ENCODE results near the gene NPAS2.

The NPAS2 gene

DNA sequence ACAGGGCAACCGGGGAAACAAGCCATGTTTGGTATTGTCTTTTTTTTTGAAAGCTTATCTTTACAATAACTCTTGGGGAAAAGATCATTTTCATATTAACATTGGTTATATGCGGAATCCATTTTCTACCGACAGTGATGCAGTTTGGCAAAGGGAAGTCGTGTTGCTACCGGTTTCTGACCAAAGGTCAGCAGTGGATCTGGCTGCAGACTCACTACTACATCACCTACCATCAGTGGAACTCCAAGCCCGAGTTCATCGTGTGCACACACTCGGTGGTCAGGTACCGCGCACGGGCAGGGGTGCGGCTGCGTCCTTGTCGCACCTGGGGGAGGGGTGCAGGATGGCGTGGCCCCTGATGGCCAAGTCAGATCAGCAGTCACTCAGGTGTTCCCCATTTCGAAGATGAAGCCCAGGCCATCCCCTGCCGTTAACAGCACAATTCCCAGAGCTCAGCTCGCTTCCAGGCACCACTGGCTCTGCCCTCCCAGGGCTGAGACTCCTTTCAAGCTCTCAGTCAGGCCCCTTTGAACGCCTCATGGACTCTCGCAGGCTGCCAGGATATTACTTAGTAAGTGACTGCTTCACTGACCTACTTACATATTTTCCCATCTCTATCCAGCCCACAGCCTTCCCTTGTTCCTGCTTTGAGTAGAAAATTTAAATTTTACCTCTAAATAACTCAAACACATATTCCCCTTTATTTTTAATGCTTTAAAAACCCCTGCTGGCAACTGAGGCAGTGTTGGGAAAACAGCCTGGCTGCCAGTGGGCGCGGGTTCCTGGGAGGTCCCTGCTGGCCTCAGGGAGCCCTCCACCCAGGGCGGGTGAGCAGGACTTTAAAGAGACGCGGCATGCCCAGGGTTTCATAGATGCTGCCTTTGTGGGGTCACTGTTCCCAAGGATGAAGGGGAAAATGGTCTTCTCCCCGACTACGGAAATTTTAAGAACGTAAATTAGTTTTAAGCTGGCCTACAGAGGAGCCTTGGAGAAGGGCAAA is 148.5 kb downstream of the NPAS2 start:
- DNase-seq (ENCODE audit: low read depth in 3 of 3), result no peak

DNA sequence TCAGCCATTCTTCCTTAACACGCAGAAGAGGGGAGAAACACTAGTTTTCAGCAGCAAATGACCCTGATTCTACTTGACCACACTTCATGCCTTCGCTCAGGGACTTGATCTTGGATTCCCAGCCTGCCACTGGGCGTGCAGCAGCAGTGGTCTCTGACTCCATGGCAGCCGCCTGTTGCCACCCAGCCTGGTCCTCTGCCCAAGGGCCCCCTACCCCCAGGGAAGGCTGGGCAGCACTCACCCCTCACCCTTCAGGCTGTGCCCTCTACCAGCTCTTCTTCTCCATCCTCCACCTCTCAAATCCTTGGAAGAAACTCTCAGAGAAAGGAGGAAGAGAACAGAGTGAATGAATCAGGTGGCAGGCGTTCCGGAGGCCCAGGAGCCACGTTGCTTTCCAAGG is 150.1 kb downstream of the NPAS2 start:
- no peak for DNase-seq (ENCODE audit: low read depth in 3 of 3)

DNA sequence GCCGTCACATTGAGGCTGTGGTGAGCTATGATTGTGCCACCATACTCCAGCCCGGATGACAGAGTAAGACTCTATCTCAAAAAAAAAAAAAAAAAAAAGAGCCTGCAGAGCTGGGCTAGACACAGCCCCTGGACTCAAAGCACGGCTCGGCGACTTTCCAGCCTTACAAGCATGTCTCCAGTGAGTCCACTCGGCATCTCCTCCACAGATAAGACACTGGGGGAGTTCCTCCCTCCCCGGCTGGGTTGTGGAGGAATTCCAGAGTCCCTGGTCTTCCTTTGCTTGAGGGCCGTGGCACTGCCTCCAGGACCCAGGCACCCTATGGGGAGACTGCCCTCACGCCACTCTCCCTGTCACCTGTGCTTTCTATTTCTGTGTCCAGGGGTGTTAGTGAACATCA is 151.3 kb downstream of the NPAS2 start:
- no peak for DNase-seq (ENCODE audit: low read depth in 3 of 3)

DNA sequence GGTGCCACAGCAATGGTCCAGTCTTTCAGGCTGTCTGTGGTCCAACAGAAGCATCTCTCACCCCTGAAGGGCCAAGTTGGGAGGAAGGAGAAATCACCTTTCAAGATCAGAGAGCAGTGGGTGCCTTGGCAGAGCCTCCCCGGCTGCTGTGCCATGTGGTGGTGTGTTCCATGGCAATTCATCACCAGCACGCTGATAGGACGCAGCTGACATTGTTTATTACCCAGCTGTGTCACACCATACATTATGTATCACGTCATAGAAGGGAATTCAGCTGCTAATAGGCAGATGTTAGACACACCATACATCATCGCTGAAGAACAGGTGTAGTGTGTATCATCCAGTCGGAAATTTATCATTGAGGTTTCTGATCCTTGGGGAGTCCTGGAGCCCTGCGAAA is 152.5 kb downstream of the NPAS2 start:
- no peak for DNase-seq (ENCODE audit: low read depth in 3 of 3)

DNA sequence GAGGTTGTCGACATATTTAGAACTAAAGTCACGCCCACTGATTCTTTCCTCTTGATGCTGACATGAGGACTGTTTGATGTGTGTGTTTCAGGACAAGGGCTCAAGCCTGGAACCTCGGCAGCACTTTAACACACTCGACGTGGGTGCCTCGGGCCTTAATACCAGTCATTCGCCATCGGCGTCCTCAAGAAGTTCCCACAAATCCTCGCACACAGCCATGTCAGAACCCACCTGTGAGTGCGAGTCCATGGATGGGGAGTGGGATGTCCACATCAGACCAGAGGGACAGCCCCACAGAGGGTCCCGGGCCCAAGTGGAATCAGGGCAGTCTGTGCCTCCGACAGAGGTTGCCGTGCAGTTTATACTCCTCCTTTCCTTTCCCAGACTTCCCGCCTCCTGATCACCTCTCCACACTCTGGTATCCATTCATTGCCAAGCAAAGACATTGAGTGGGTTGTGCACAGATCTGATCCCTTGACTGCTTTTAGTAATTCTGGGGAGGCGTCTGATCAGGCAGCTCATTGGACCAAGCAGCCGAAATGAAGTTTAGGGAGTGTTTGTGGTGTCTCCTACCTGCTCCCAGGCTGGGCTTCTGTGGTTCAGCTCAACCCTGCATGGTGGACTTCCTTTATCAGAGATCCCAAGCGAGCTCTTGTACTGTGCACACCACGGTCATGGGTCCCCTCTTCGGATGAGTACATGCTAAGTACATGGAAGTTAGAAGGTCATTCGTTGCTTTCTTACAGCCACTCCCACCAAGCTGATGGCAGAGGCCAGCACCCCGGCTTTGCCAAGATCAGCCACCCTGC is 155.0 kb downstream of the NPAS2 start:
- DNase-seq (ENCODE audit: low read depth in 3 of 3), result no peak

DNA sequence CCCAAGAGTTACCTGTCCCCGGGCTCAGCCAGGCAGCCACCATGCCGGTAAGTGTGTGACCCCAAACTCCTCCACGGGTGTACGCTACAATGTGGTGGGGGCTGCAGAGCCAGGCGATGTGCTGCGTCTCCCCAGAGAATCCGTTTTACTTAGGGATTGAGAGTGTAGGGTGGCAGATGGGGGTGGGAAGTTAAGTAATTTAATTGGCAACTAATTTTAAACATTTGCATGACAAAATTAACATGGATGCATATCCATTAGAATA is 155.5 kb downstream of the NPAS2 start:
- no peak for DNase-seq (ENCODE audit: low read depth in 3 of 3)

DNA sequence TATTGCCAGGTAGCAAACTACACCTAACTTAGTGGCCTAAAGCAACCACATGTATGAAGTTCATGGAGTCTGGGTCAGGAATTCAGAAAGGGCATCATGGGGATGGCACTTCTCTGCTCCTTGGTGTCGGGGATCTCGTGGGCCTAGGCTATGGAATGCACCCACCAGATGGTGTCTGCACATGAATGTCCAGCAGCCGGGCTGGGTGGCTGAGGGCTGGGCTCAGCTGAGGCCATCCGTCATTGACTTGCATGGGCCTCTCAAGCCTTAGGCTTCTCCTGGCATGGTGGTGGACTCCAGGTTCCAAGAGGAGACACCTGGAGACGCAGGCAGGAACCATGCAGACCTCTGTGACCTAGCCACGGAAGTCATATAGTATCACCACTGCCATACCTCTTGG is 156.1 kb downstream of the NPAS2 start:
- DNase-seq (ENCODE audit: low read depth in 3 of 3), result no peak

DNA sequence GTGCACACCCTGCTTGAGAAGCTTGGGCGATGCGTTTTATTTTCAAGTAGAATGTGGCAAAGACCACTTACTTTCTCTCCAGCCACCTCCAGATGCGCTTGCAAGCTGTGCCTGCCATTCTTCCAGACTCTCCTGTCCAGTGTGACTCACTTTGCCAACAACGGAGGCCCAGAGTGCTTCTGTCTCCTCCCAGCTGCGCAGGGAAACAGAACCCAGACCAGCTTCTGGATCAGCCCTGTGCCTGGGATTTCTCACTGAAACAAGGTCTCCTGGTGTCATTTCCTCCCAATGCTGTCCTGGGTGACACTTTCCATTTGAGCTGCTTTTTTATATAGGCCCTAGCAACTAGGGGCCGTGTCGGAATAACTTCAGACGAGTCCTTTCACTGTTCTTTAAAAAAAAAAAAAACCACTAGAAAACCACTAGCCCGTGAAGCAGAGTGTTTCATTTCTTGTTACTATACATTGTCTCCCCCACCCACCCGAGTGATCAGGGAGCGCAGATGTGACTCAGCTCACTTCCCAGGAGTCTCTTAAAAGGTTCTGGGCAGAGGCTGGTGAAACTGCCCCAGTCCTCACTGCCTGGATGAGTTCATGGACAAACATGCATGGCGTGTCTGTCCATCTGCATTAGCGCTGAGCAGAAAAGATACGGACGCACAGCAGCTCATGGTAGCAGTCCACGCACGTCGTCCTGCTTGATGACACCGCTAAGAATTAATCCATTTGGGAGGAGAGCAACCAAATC is 156.9 kb downstream of the NPAS2 start:
- no peak for DNase-seq (ENCODE audit: low read depth in 3 of 3)

DNA sequence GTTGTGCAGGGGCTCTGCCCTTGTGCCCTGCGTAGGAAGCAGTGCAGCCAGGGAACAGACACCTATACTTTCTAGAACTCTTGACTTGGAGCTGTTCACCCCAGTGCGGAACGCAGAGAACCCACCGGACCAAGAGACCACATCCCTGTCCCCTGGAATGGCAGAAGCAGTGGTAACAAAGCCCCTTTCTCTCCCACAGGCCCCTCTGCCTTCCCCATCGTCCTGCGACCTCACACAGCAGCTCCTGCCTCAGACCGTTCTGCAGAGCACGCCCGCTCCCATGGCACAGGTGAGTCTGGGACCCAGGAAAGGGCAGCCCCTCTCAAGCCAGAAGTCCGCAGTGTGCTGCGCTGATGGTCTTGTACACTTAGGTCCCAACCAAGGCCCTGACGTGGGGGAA is 157.6 kb downstream of the NPAS2 start:
- DNase-seq (ENCODE audit: low read depth in 3 of 3), result no peak

DNA sequence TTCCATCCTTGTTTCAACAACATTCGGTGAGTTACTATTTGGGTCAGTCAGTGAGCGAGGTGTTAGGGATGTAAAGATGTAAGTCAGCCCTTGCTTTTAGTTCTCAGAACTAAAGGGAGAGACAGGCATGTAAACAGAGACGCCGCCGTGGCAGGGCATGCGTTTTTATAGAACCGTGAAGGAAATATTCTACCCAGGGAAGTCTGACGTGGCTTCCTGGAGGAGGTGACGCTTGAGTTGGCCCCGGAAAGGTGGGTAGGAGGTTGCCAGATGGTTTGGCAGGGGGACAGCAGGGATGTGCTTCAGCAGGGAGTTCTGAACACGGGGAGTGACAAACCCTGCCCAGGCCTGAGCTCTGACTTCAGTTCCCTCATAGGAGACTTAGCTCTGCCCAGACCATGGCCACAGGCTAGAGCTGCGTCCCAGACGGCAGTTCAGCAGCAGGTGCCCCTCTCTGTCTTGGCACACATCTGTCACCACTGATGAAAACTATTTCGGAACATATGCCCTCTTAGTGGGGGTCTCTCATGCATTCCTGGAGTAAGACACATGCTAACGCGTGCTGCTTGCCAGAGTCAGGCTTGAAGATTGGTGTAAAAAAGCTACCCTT is 158.7 kb downstream of the NPAS2 start:
- no peak for DNase-seq (ENCODE audit: low read depth in 3 of 3)

DNA sequence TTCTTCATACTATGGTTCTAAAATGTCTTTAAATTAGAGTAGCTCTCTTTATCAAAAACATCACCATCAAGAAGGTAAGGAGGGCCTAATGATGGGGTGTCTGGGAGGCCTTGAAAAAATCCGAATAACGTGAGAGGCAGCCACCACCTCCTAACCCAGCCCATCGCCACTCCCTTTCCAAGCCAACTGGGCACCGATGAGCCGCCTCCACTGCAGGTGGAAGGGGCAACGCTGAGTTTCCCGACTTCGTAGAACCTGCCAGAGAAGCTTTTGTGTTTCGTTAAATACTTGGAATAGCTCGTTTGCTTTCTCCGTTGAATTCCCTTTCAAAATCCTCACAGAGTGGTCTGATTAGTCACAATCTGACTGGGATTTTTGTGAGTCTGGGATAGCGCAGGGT is 160.1 kb downstream of the NPAS2 start:
- DNase-seq (ENCODE audit: low read depth in 3 of 3), result no peak

DNA sequence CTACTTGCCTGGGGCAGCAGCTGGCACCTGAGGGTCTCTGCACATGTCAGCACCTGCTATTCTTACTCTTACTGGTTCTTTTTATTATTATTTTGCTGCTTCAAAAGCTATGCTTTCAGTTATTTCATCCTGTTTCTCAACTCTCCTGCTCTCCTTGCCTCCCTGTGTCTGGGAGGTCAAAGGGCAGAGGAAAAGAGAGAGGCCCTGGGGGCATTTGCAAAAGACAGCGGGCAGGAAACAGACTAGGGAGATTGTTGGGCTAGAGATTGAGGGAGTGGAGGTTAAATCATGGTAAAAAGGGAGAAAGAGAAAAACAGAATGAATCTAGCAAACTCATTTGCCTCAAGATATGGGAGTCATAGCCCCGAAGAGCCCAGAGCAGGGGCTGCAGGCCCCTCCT is 161.1 kb downstream of the NPAS2 start:
- DNase-seq (ENCODE audit: low read depth in 3 of 3), result no peak

DNA sequence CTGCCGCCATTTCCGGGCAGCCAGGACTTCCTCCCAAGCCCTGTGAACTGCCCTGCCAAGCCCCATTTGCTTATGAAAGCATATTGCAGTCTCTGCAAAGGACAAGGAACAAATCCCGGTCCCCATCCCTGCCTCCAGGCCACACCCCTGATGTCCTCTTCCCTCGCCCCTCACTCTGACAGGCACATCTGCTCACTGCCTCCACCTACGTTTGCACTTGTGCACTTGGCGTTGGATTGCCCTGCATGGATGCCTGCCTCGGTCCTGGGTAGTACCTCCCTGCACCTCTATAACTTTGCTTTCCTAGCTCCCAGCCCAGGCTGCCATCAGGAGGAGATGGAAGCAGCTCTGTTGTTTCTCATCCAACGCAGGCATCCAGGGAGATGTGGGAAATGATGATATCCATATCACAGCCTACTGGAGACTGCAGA is 162.5 kb downstream of the NPAS2 start:
- DNase-seq (ENCODE audit: low read depth in 3 of 3), result no peak

DNA sequence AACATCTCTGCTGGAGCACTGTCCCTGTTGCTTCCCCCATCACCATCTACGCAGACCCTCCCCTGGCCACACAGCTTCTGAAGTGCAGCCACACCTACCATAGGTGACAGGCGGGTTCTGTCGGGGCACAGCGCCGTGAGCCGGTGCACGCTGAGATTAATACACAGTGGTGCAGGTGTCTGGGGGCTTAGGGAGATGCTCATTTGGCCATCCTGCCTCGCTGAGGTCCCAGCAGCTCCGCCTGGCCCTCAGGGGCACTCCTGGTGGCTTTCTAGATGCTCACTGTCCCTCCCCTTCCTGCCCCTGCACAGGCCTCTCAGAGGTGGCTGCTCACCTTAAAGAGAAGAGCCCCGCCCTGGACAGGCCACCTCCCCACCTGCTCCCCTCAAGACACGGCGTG is 163.3 kb downstream of the NPAS2 start:
- no peak for DNase-seq (ENCODE audit: low read depth in 3 of 3)

DNA sequence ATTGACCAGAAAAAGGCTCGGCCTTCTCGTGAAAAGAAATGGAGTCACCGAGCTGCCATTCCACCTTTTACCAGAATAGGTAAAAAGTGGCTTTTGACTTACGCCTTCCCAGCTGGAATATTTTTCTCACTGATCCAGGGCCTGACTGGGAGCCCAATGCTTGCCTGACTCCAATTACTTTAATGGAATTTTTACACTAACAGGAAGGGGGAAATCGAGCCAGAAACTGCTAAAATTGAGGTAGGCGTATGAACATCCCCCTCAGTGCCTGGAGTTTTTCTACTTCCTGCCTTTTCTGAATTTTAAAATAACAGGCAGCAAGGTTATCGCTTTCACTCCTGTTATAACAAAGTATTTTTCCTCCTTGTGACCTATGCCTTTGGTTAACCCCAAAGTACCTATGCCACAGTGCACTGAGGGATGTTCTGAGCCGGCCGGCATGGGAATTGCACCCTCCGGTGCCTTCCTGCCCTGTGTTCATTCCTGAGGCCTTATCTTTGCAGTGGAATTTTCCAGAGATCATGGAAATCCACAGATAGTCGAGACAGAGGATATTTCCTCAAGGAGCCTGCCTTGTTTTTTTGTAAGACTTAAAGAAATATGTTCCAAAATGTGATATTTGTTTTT is 163.9 kb downstream of the NPAS2 start:
- no peak for DNase-seq (ENCODE audit: low read depth in 3 of 3)

DNA sequence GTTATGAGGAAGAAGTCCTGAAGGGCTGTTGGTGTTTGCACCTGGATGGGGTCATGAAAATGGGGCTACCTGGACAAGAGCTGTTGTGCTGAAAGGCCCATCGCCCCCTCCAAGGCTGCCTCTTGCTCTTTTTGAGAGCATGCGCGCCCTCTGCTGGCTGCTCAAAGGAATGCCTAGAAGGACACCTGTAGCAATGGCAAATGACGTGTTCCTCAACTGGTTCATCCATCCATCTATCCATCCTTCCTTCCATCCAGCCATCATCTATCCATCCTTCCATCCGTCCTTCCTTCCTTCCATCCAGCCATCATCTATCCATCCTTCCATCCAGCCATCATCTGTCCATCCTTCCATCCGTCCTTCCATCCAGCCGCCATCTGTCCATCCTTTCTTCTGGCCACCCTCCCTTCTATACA is 165.0 kb downstream of the NPAS2 start:
- DNase-seq (ENCODE audit: low read depth in 3 of 3), result peak; percentile 56 to 75 (median 62)

DNA sequence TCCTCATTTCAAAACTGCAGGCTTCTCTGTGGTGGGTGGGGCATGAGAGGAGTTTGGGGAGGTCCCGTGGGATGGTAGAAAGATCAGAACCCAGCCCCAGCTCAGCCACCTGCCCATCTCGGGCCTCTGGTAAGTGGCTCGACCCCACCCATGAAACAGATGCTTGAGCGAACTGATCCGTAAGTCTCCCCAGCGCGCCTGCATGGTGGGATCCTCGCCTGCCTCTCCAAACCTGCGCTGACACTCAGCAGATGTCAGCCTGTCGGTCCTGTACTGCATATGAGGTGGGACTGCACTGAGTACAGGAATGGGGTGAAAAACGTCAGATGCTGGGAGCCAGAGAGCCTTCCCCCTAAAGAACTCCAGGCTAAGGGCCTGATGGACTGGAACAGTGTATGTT is 166.2 kb downstream of the NPAS2 start:
- DNase-seq (ENCODE audit: low read depth in 3 of 3), result no peak

DNA sequence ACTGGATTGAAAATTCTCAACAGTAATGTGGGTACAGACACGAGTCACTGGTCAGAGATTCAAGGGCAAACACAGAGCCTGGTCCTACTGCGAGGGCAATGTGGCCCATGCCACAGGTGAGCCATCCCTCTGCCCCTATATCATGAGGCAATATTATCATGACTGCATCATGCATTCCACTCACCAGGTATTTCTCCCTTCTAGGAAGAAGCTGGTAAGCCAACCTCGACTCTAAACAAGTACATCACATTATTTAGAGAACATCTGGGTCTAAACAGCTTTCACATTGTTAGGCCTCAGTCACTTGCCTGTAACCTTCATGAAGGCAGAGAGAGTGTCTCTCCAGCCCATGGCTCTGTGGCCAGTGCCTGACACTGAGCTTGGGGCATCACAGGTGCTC is 167.6 kb downstream of the NPAS2 start:
- DNase-seq (ENCODE audit: low read depth in 3 of 3), result no peak

DNA sequence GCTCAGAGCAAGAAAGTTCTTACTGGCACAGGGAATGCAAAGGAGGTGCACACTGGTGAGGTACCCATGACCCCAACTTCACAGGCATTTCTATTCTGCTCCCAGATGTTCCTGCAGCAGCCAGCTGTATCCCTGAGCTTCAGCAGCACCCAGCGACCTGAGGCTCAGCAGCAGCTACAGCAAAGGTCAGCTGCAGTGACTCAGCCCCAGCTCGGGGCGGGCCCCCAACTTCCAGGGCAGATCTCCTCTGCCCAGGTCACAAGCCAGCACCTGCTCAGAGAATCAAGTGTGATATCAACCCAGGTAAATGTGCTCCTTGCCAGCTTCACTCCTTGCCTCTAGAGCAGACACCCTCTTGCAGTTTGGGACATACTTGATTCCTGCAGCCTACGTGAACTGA is 168.0 kb downstream of the NPAS2 start:
- DNase-seq (ENCODE audit: low read depth in 3 of 3), result no peak

DNA sequence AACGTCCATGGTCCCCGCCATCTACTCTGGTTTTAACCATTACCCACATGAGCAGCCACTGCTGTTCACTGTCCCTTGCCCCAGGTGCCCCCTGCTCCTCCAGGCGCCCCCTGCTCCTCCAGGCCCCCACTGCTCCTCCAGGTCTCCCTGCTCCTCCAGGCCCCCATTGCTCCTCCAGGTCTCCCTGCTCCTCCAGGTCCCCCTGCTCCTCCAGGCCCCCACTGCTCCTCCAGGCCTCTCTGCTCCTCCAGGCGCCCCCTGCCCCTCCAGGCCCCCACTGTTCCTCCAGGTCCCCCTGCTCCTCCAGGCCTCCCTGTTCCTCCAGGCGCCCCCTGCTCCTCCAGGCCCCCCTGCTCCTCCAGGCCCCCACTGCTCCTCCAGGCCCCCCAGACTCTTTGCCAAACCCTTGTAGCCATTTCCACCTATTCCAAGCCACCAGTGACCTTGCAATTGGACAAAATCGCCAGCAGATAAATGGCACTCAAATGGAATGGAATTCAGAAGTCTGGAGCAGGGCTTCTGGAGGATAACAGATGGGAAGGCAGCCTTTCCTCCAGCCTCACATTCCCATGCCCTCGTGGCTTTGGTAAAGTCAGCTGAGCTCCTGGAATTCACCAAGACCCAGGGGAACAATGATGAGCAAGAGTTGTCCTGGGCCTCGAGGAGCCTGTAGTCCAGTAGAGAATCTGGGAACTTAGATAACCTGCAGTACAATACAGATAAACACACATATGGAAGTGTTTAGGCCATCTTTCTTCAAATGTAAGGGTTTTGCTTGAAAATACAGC is 168.9 kb downstream of the NPAS2 start:
- no peak for DNase-seq (ENCODE audit: low read depth in 3 of 3)

DNA sequence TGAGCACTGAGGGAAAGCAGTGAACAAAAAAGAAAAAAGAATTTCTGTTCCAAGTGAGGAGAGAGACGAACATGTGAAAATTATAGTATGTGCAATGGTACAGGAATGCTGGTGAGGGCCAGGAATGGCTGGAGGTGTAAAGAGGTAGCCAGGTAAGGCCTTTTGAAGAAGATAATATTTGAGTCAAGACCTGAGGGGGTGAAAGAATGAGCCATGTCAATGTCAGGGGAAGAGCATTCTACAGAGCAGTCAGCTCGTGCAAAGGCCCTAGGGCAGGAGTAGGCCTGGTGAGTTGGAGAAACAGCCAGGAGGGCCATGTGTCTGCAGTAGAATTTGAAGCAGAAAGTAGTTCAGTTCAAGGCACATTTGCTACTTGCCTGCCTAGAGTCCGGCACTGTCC is 169.7 kb downstream of the NPAS2 start:
- DNase-seq (ENCODE audit: low read depth in 3 of 3), result no peak
